Body of pancreas (tissue), 4 donors: Measurements from ENCODE around the gene SBNO2.

ENCODE experiments used
- POLR2A ChIP-seq, 3 donors: fragments of 450-650 bp; IDR thresholded peaks; one replicate each; pipeline ENCODE4 v1.6.1; 2016; ENCODE audit warnings: antibody characterized with exemption in 3 of 3, mild to moderate bottlenecking in 2 of 3
- TF ChIP-seq, protein P1 (sequence below), 7 experiments: fragments of 450-650 bp in 4 of 7; fragments of 200-600 bp in 3 of 7; sonication (generic) in 3 of 7; IDR thresholded peaks; one replicate each; pipeline ENCODE4 v1.5.1; 2016 to 2019; ENCODE audit warnings: antibody characterized with exemption in 7 of 7

DNA sequence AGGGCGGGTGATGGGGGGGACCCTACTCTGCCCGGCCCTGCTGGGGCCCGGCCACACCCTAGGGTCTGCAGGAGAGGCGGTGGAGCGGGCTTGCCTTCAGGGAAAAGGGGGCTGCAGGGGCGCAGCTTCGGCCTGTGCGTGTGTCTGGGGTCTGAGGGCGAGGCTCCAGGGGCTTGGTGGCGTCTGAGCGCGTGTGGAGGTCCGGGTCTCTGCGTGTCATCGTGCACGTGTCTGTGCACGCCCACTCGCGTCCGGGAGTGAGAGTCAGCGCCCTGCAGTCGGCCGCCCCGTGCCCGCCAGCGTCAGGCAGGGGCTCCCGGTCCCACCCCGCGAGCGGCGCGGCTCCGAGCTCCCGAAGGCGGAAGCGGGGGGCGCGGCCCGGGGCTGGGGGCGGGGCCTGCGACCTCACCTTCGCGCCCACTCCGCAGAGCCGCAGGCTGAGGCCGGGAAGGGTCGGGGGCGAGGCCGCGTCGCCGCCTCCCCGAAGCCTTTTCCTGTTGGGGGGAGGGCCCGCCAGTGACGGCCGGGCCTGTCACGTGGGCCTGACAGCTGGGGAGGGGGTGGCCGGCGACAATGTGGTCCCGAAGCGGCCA is 107.2 kb downstream of the SBNO2 start, which contains the start of gene ARHGAP45:
- TF ChIP-seq POLR2A (IDR thresholded peaks at IDR 0.05) = peak in 1 of 3 donors; percentile 4
- TF ChIP-seq, protein P1, sequence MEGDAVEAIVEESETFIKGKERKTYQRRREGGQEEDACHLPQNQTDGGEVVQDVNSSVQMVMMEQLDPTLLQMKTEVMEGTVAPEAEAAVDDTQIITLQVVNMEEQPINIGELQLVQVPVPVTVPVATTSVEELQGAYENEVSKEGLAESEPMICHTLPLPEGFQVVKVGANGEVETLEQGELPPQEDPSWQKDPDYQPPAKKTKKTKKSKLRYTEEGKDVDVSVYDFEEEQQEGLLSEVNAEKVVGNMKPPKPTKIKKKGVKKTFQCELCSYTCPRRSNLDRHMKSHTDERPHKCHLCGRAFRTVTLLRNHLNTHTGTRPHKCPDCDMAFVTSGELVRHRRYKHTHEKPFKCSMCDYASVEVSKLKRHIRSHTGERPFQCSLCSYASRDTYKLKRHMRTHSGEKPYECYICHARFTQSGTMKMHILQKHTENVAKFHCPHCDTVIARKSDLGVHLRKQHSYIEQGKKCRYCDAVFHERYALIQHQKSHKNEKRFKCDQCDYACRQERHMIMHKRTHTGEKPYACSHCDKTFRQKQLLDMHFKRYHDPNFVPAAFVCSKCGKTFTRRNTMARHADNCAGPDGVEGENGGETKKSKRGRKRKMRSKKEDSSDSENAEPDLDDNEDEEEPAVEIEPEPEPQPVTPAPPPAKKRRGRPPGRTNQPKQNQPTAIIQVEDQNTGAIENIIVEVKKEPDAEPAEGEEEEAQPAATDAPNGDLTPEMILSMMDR (IDR thresholded peaks at IDR 0.05) = no peak
